Activated gamma-delta T cell treated with Interleukin-2 at 50 U/mL for 16 hours (primary cell): ENCODE data around the gene PRKAA2.
"Not testable (repeated sequence)": the region's sequence is repeated elsewhere in the genome, so short reads cannot be mapped to it uniquely, and the experiment has no call there.

Experiments
- DNase-seq: peaks from one replicate; pipeline ENCODE4 v3.0.0-alpha.2; 2020

The PRKAA2 gene

GRCh38 chr1:56644919-56645676 is at the start of gene PRKAA2:
Gene PRKAA2 (plus strand): TSS chr1:56645314. CDS start chr1:56645388, 74 bp downstream.
- no peak for DNase-seq

- not testable (repeated sequence) for DNase-seq
Observed at GRCh38 chr1:56595397-56596191, 49.5 kb upstream of the PRKAA2 start.

GRCh38 chr1:56610097-56610496 is 35.0 kb upstream of the PRKAA2 start:
- not testable (repeated sequence) for DNase-seq

- not testable (repeated sequence) for DNase-seq
Observed at GRCh38 chr1:56610770-56611169, 34.3 kb upstream of the PRKAA2 start.

- no peak for DNase-seq
Observed at GRCh38 chr1:56617141-56617540, 28.0 kb upstream of the PRKAA2 start.

- DNase-seq = no peak
Observed at GRCh38 chr1:56625819-56626440, 19.2 kb upstream of the PRKAA2 start.

- no peak for DNase-seq
Observed at GRCh38 chr1:56626546-56626945, 18.6 kb upstream of the PRKAA2 start.

GRCh38 chr1:56627019-56627635 is 18.0 kb upstream of the PRKAA2 start:
- no peak for DNase-seq

GRCh38 chr1:56627636-56628039 is 17.5 kb upstream of the PRKAA2 start:
- no peak for DNase-seq

- DNase-seq = no peak
Observed at GRCh38 chr1:56630786-56631185, 14.3 kb upstream of the PRKAA2 start.

- no peak for DNase-seq
Observed at GRCh38 chr1:56631901-56632300, 13.2 kb upstream of the PRKAA2 start.

- no peak for DNase-seq
Observed at GRCh38 chr1:56634981-56635380, 10.1 kb upstream of the PRKAA2 start.

GRCh38 chr1:56638248-56638647 is 6.9 kb upstream of the PRKAA2 start:
- no peak for DNase-seq

- DNase-seq = no peak
Observed at GRCh38 chr1:56639211-56639610, 5.9 kb upstream of the PRKAA2 start.

GRCh38 chr1:56643661-56644060 is 1.5 kb upstream of the PRKAA2 start:
- DNase-seq = no peak

- DNase-seq = no peak
Observed at GRCh38 chr1:56644064-56644918, 823 bp upstream of the PRKAA2 start.

- no peak for DNase-seq
Observed at GRCh38 chr1:56645677-56646305, 677 bp downstream of the PRKAA2 start.

- DNase-seq = no peak
Observed at GRCh38 chr1:56646611-56647010, 1.5 kb downstream of the PRKAA2 start.

- no peak for DNase-seq
Observed at GRCh38 chr1:56647106-56647505, 2.0 kb downstream of the PRKAA2 start.

- no peak for DNase-seq
Observed at GRCh38 chr1:56648546-56648945, 3.4 kb downstream of the PRKAA2 start.

GRCh38 chr1:56654126-56654923 is 9.2 kb downstream of the PRKAA2 start:
- no peak for DNase-seq
